Left colon (tissue), 2 donors: ENCODE results near the gene SPOPL. TPM values are rescaled to one million over a fixed set of nuclear protein-coding genes. Genes with fewer than 3 reads are reported as not detected.

Experiments
- ATAC-seq: fragments of 200-7000 bp; cut with Tn5 transposase; one replicate; pipeline ENCODE4 v1.9.1; 2020; ENCODE audit warnings: mild to moderate bottlenecking, moderate library complexity
- DNase-seq, 2 donors: peaks; one replicate each; pipeline ENCODE4 v3.0.0-alpha.2; 2020
- intact Hi-C, 2 donors: fragments of 100-400 bp; cut with DNase I in 1 of 2; cut with micrococcal nuclease in 1 of 2; formaldehyde crosslinking; loops; one replicate each; pipeline versions ENCODE4 v1.11.2 to v1.14.0; 2022; cut with DNase I, micrococcal nuclease
- total RNA-seq, 2 donors: library from RNA; stranded (reverse); fragmentation: NEBNext Ultra II Directional; extraction: Animal tissue kit (Norgen Biotek cat#: 25700); gene quantifications; one replicate each; pipeline ENCODE4 v1.2.1, GENCODE V29; 2021
- donor health status: DM: no; HTN: no; CAD: no.
- donor health status: DM: yes; HTN: yes; CAD: no.

SPOPL gene
- total RNA-seq, 2 donors from 2014 or later = 32.0 to 34.5 TPM

DNA sequence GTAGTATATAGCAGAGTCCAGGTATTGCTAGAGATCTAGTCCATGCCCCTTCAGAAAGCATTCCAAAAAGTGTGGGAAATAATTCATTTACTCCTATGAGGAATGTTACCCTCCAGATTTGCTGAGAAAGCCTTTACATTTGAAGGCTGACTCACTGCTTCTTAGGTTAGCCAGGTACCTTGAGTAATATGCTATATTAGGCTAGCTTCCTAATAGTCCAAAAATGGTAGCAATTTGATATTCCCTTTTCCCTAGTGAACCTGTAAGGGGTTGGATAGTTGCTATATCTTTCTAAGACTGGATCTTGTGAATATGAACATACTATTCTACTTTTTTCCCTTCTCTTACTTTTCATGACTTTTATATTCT, 63.6 kb downstream of the SPOPL start:
- ATAC-seq (no peak), DNase-seq (no peak)
- intact Hi-C loops = no loop called here

GRCh38 chr2:138572318-138572717, 70.7 kb downstream of the SPOPL start:
- DNase-seq = no peak
- intact Hi-C loops = no loop called here
- ATAC-seq = no peak

GRCh38 chr2:138577066-138577465, 75.5 kb downstream of the SPOPL start:
- intact Hi-C loops = no loop called here
- DNase-seq (no peak), ATAC-seq (no peak)

DNA sequence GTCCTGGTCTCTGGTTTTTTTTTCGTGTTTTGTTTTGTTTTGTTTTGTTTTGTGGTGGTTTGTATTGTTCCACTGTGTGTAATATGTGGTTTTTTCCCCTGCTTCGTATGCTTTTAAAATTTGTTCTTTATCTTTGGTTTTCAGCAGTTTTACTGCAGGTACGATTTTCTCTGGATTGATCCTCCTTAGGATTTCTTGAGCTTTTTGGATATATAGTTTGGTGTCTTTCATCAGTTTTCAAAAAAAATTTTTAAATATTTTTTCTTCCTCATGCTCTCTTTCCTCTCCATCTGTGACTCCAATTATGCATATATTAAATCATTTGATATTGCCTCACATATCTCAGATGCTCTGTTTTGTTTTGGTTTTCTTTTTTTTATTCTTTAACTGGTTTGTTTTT, 78.0 kb downstream of the SPOPL start:
- intact Hi-C loops = no loop called here
- no peak for DNase-seq
- ATAC-seq = no peak

DNA sequence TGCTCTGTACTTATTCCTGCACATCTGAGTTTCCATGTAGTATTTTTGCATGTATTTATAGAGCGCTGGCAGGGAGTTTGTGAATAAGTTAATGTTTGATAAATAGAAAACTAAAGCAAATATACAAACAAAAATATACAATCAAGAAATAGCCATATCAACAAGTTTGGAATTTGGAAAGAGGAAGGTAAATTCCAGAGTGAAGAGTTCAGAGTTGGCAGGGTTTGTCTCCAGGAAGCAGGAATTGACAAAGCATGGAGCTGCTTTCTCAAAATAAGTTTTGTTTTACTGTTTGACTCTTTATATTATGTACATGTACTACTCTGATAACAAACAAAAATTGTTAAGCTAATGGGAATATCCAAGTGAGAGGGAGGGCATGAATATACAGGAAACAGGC, 80.3 kb downstream of the SPOPL start:
- ATAC-seq (no peak), DNase-seq (no peak)
- intact Hi-C loops = no loop called here

- intact Hi-C loops = no loop called here
- ATAC-seq = no peak
- DNase-seq = no peak
These were observed 88.1 kb downstream of the SPOPL start for GRCh38 chr2:138589663-138590062.

- no peak for DNase-seq
- intact Hi-C loops = no loop called here
These were observed 94.8 kb downstream of the SPOPL start for GRCh38 chr2:138596403-138596802.

DNA sequence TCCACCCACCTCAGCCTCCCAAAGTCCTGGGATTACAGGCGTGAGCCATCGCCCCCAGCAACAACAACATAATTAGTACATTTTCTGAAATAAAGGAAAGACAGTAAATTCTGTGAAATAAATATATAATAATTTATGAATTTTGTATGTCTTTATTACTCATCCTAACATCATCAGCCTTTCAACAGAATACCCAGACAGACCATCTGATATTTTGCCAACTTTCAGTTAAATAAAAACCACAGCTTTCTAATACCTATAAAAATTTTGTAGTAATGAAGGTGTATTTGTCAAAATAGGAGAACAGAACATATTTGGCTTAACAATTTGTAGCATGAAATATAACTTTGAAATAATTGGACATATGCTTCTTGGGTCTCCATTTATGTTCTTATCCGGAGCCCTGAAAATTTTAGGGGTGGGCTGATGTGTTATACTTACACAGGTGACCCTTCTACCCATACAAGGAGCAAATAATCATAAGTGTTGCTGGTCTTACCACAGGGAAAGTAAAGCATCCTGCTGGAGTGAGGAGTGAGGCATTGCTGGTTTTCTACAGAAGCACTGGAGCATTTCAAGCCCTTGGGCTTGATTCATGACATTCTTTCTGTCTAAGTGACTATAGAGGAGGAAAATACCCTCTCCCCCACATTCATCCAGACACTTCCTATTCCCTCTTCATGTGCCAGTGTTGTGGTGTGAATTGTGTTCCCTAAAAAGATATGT, 99.3 kb downstream of the SPOPL start:
- intact Hi-C loops = no loop called here
- ATAC-seq (no peak), DNase-seq (no peak)

More at GRCh38 chr2:138596403-138596802, 94.8 kb downstream of the SPOPL start:
- ATAC-seq = no peak

DNA sequence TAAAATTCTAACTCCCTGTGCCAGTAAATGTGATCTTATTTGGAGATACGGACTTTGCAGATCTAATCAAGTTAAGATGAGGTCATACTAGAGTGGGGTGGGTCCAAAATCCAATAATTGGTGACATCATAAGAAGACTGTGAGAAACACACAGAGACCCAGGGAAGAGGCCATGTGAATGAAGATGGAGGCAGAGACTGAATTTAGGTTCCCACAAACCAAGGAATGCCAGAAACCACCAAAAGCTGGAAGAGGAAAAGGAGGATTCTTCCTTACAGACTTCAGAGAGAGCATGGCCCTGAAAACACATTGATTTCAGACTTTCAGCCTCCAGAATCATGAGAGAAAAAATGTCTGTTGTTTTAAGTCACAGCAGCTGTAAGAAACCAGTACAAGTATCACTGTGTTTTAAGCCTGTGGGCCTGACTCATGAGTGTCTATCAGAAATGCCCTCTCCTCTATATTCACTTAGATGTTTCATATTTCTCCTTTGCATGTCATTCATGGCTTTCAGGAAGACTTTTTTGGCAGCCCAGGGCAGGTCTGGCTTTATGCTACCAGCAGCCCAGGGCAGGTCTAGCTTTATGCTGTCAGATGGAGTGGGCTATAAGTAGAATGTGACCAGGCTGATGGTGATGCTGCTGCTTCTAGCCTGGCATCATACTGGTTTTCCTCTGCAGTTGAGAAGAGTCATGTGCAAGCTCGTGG, 100.0 kb downstream of the SPOPL start:
- intact Hi-C loops = no loop called here
- ATAC-seq (no peak), DNase-seq (no peak)

GRCh38 chr2:138602166-138602460, 100.5 kb downstream of the SPOPL start:
- intact Hi-C loops = no loop called here
- DNase-seq (no peak), ATAC-seq (no peak)

- DNase-seq (no peak), ATAC-seq (no peak)
- intact Hi-C loops = no loop called here
These were observed 106.2 kb downstream of the SPOPL start for GRCh38 chr2:138607746-138608145.

- intact Hi-C loops = no loop called here
- no peak for DNase-seq
- ATAC-seq = no peak
These were observed 107.9 kb downstream of the SPOPL start for GRCh38 chr2:138609446-138609845.

DNA sequence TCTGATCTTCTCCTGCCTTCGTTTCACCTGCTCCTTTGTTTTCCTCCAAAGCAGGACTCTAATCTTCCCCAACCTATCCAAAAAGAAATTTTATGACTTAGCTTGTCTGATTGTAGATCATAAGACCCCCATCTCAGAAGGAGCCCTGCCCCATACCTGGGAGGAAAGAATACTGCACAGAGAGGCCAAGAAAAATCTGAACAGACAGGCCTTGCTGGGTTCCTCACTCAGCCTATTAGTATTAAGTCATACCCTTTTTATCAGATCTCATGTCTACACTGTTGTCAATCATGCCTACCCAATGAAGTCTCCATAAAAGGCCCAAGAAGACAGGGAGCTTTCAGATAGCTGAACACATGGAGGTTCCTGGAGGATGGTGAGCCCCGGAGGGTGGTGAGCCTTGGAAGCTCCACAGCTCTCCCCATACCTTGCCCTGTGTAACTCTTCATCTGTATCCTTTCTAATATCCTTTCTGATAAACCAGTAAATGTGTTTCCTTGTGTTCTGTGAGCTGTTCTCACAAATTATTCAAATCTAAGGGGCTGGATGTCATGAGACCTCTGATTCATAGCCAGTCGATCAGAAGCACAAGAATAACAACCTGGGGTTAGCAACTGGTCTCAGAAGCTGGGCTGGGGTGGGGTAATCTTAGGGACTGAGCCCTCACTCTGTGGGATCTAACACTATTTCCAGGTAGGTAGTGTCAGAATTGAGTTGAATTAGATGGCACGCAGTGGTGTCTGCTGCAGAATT, 108.8 kb downstream of the SPOPL start:
- intact Hi-C loops = no loop called here
- DNase-seq (no peak), ATAC-seq (no peak)

GRCh38 chr2:138615257-138615656, 113.7 kb downstream of the SPOPL start:
- intact Hi-C loops = no loop called here
- no peak for ATAC-seq
- DNase-seq = no peak

DNA sequence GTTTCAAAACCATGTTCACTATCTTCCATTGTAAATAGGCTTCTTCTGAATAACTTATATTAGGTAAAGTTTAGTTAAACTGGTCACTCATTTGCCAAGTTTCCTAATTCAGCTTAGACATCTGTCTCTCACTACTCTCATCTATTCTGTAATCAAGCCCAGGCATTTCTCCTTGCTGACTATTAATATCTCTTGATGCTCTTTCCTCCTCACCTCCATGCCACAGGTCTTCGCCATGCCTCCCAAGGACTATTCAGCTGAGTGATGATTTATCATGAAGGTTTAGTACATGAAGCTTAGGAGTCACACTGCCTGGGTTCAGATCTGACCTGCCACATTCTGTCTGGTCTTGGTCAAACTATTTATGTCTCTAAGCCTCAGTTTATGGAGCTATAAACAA, 115.5 kb downstream of the SPOPL start:
- ATAC-seq (no peak), DNase-seq (no peak)
- intact Hi-C loops = no loop called here

DNA sequence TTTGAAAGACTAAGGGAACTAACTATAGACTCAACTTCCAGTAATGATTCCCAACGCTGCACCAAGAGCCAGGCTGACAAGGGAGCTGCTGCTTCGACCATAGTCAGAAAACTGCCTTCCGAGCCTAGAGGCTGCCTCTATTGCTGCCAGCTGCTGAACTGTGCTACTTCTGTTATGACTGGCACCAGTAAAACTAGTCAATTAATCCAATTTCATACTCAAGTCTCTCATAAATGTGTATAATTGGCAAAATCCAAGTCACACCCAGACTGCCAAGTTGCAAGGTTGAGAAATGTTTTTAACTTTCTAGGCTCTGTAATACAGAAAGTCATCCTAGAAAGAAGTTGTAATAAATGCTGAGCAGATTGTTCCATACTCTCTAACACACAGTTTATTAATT, 117.4 kb downstream of the SPOPL start:
- intact Hi-C loops = no loop called here
- no peak for ATAC-seq
- no peak for DNase-seq

DNA sequence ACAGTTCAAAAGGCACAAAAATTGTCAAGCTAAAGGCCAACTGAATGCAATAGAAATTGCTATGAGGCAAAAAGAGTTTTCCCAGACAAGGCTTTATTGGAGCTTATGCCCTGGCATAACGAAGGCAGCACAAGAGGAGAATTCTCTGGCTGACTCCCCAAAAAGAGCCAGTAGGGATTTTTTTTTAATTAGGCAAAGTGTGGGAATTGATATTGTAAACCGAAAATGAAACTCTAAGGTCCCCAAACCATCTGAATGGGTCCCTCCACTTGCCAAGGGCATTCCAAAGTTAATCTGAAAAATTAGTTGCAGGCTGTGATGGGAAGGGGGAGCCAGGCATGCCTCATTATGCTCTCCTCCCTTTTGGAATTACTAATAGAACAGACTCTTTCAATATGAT, 118.9 kb downstream of the SPOPL start:
- ATAC-seq = no peak
- DNase-seq = no peak
- intact Hi-C loops = no loop called here

DNA sequence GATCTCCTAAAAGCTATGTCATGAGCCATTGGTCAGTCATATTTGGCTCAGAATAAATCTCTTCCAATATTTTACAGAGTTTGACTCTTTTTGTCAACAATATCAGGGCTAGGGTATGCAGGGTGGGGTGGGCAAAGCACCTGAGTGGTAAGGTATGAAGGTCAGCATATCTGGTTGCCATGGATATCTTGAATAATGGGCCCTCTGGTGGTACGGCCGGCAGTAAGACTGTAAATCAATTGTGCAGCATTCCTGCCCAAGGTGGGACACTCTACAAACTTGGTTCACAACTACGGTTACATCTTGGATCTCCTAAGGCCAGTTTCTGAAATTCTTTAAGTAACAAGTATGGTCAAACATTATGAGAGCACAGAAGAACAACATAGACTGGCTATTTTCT, 119.6 kb downstream of the SPOPL start:
- intact Hi-C loops = no loop called here
- DNase-seq (no peak), ATAC-seq (no peak)

DNA sequence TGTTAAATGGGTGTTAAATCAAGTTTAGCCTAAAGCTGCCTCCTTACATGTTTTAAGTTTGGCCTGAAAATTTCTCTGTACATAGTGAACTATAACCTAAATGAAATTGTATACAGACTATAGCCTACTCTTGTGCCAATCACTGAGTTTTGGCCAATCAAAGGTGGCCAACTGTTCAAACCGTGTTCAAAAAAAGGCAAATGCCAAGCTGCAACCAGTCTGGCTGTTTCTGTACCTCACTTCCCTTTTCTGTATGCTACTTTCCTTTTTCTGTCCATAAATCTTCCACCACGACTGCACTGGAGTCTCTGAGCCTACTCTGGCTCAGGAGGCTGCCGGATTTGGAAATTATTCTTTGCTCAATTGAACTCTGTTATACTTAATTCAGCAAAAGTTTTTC, 121.0 kb downstream of the SPOPL start:
- ATAC-seq (no peak), DNase-seq (no peak)
- intact Hi-C loops = no loop called here
